Ovary (tissue), 3 donors: ENCODE measurements around the gene CSNK1E.

Experiments used
- CTCF ChIP-seq, 3 donors: fragments of 450-650 bp in 2 of 3; fragments of 200-600 bp in 1 of 3; IDR thresholded peaks; one replicate each; pipeline versions ENCODE4 v1.5.1 to v1.8.0; 2016 to 2022; ENCODE audit warnings: antibody characterized with exemption in 3 of 3, mild to moderate bottlenecking in 1 of 3
- POLR2A ChIP-seq: fragments of 450-650 bp; IDR thresholded peaks from one replicate; pipeline ENCODE4 v1.6.1; 2017; ENCODE audit warnings: antibody characterized with exemption, mild to moderate bottlenecking, moderate library complexity
- donor health status: DM: no; HTN: no; CAD: no.

GRCh38 chr22:38352436-38352835 lies 35.2 kb upstream of the CSNK1E start:
- TF ChIP-seq POLR2A (no peak), CTCF (IDR thresholded peaks at IDR 0.05) (no peak)
